Measurements from ENCODE around the gene RAPGEF1.

RAPGEF1 gene

GRCh38 chr9:131613921-131614320 lies 126.0 kb downstream of the RAPGEF1 start:
- DNase-seq (ENCODE audit: low read depth, low spot score), result no peak
- Histone ChIP-seq H3K4me1 (ENCODE audit: insufficient read depth, insufficient read length) (peaks cover 11% of the 10 kb centered on the region), H3K27me3 (ENCODE audit: insufficient read depth, insufficient read length) (no peaks in the 10 kb centered on the region), H3K36me3 (ENCODE audit: insufficient read depth, insufficient read length, low read length) (peaks cover 71% of the 10 kb centered on the region), H3K9ac (ENCODE audit: insufficient read length, low read depth) (no peak overlapping the region), H3K4me3 (ENCODE audit: insufficient read length, low read depth) (no peak overlapping the region), H3K9me3 (ENCODE audit: insufficient read depth, low read length) (no peaks in the 10 kb centered on the region)
- no peak for TF ChIP-seq ZNF274 (IDR thresholded peaks at IDR 0.05; ENCODE audit: low read depth, low read length)
- no peak for TF ChIP-seq YY1 (IDR thresholded peaks at IDR 0.05; ENCODE audit: insufficient read depth, insufficient read length)
- no peak for TF ChIP-seq SUZ12 (IDR thresholded peaks at IDR 0.05; ENCODE audit: extremely low read depth, insufficient read depth, insufficient read length)

- peaks cover 17% of the 10 kb centered on the region for H3K4me1 ChIP-seq (ENCODE audit: insufficient read depth, insufficient read length)
- TF ChIP-seq YY1 (IDR thresholded peaks at IDR 0.05; ENCODE audit: insufficient read depth, insufficient read length), result no peak
- no peak for TF ChIP-seq SUZ12 (IDR thresholded peaks at IDR 0.05; ENCODE audit: extremely low read depth, insufficient read depth, insufficient read length)
- no peak for TF ChIP-seq ZNF274 (IDR thresholded peaks at IDR 0.05; ENCODE audit: low read depth, low read length)
- H3K9ac ChIP-seq (ENCODE audit: insufficient read length, low read depth), result no peak overlapping the region
- peaks cover 62% of the 10 kb centered on the region for H3K36me3 ChIP-seq (ENCODE audit: insufficient read depth, insufficient read length, low read length)
- H3K9me3 ChIP-seq (ENCODE audit: insufficient read depth, low read length), result no peaks in the 10 kb centered on the region
- no peak overlapping the region for H3K4me3 ChIP-seq (ENCODE audit: insufficient read length, low read depth)
- H3K27me3 ChIP-seq (ENCODE audit: insufficient read depth, insufficient read length), result no peaks in the 10 kb centered on the region
- no peak for DNase-seq (ENCODE audit: low read depth, low spot score)
Observed at GRCh38 chr9:131612851-131613250, 127.0 kb downstream of the RAPGEF1 start.

- H3K9ac ChIP-seq (ENCODE audit: insufficient read length, low read depth), result no peak overlapping the region
- H3K9me3 ChIP-seq (ENCODE audit: insufficient read depth, low read length), result no peaks in the 10 kb centered on the region
- H3K4me1 ChIP-seq (ENCODE audit: insufficient read depth, insufficient read length), result peaks cover 26% of the 10 kb centered on the region
- no peak overlapping the region for H3K4me3 ChIP-seq (ENCODE audit: insufficient read length, low read depth)
- TF ChIP-seq SUZ12 (IDR thresholded peaks at IDR 0.05; ENCODE audit: extremely low read depth, insufficient read depth, insufficient read length), result no peak
- DNase-seq (ENCODE audit: low read depth, low spot score), result no peak
- peaks cover 62% of the 10 kb centered on the region for H3K36me3 ChIP-seq (ENCODE audit: insufficient read depth, insufficient read length, low read length)
- H3K27me3 ChIP-seq (ENCODE audit: insufficient read depth, insufficient read length), result no peaks in the 10 kb centered on the region
Observed at GRCh38 chr9:131611586-131612315, 128.1 kb downstream of the RAPGEF1 start.

DNA sequence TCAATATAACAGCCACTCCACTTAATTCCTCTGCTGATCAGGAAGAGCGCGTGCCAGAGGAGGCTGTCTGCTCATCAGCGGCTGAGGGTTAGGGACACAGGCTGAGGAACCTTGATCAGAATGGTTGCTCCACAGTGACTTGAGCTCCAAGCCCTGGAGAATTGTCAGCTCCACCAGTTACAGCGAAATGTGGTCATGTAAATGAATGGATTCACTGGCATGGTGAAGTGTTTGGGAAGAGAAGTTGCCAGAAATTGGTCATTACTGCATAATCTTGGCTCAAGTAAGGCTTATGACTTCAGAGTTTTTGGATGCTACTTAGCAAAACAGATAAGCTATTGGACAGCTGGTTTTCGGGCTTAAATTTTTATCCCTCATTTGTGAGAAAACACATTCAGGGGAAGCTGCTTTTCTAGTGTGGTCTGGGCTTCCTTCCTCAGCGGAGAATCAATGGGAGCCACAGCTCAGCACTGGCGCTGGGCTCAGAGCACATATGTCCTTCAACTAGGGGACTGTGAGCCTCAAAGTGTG lies 129.6 kb downstream of the RAPGEF1 start:
- peaks cover 31% of the 10 kb centered on the region for H3K4me1 ChIP-seq (ENCODE audit: insufficient read depth, insufficient read length)
- no peaks in the 10 kb centered on the region for H3K9me3 ChIP-seq (ENCODE audit: insufficient read depth, low read length)
- no peak overlapping the region for H3K9ac ChIP-seq (ENCODE audit: insufficient read length, low read depth)
- DNase-seq (ENCODE audit: low read depth, low spot score), result no peak
- H3K4me3 ChIP-seq (ENCODE audit: insufficient read length, low read depth), result no peak overlapping the region
- H3K27me3 ChIP-seq (ENCODE audit: insufficient read depth, insufficient read length), result no peaks in the 10 kb centered on the region
- H3K36me3 ChIP-seq (ENCODE audit: insufficient read depth, insufficient read length, low read length), result peaks cover 56% of the 10 kb centered on the region
- TF ChIP-seq ZNF274 (IDR thresholded peaks at IDR 0.05; ENCODE audit: low read depth, low read length), result no peak
- no peak for TF ChIP-seq YY1 (IDR thresholded peaks at IDR 0.05; ENCODE audit: insufficient read depth, insufficient read length)
- TF ChIP-seq SUZ12 (IDR thresholded peaks at IDR 0.05; ENCODE audit: extremely low read depth, insufficient read depth, insufficient read length), result no peak

- H3K4me3 ChIP-seq (ENCODE audit: insufficient read length, low read depth), result no peak overlapping the region
- H3K36me3 ChIP-seq (ENCODE audit: insufficient read depth, insufficient read length, low read length), result peaks cover 60% of the 10 kb centered on the region
- H3K9ac ChIP-seq (ENCODE audit: insufficient read length, low read depth), result peak overlapping the region; percentile 52
- no peaks in the 10 kb centered on the region for H3K27me3 ChIP-seq (ENCODE audit: insufficient read depth, insufficient read length)
- DNase-seq (ENCODE audit: low read depth, low spot score), result peak; percentile 18
- H3K4me1 ChIP-seq (ENCODE audit: insufficient read depth, insufficient read length), result peaks cover 31% of the 10 kb centered on the region
- no peaks in the 10 kb centered on the region for H3K9me3 ChIP-seq (ENCODE audit: insufficient read depth, low read length)
- no peak for TF ChIP-seq ZNF274 (IDR thresholded peaks at IDR 0.05; ENCODE audit: low read depth, low read length)
- TF ChIP-seq YY1 (IDR thresholded peaks at IDR 0.05; ENCODE audit: insufficient read depth, insufficient read length), result no peak
- TF ChIP-seq SUZ12 (IDR thresholded peaks at IDR 0.05; ENCODE audit: extremely low read depth, insufficient read depth, insufficient read length), result no peak
Observed at GRCh38 chr9:131609099-131609830, 130.6 kb downstream of the RAPGEF1 start.

- no peaks in the 10 kb centered on the region for H3K27me3 ChIP-seq (ENCODE audit: insufficient read depth, insufficient read length)
- peak; percentile 75 for DNase-seq (ENCODE audit: low read depth, low spot score)
- H3K4me1 ChIP-seq (ENCODE audit: insufficient read depth, insufficient read length), result peaks cover 31% of the 10 kb centered on the region
- TF ChIP-seq SUZ12 (IDR thresholded peaks at IDR 0.05; ENCODE audit: extremely low read depth, insufficient read depth, insufficient read length), result no peak
- peaks cover 61% of the 10 kb centered on the region for H3K36me3 ChIP-seq (ENCODE audit: insufficient read depth, insufficient read length, low read length)
- no peaks in the 10 kb centered on the region for H3K9me3 ChIP-seq (ENCODE audit: insufficient read depth, low read length)
- H3K4me3 ChIP-seq (ENCODE audit: insufficient read length, low read depth), result no peak overlapping the region
- peak overlapping the region; percentile 52 for H3K9ac ChIP-seq (ENCODE audit: insufficient read length, low read depth)
Observed at GRCh38 chr9:131608493-131609037, 131.3 kb downstream of the RAPGEF1 start.

GRCh38 chr9:131607591-131607990 lies 132.3 kb downstream of the RAPGEF1 start:
- H3K27me3 ChIP-seq (ENCODE audit: insufficient read depth, insufficient read length), result no peaks in the 10 kb centered on the region
- TF ChIP-seq YY1 (IDR thresholded peaks at IDR 0.05; ENCODE audit: insufficient read depth, insufficient read length), result no peak
- TF ChIP-seq SUZ12 (IDR thresholded peaks at IDR 0.05; ENCODE audit: extremely low read depth, insufficient read depth, insufficient read length), result no peak
- TF ChIP-seq ZNF274 (IDR thresholded peaks at IDR 0.05; ENCODE audit: low read depth, low read length), result no peak
- no peak overlapping the region for H3K4me3 ChIP-seq (ENCODE audit: insufficient read length, low read depth)
- no peak overlapping the region for H3K9ac ChIP-seq (ENCODE audit: insufficient read length, low read depth)
- H3K4me1 ChIP-seq (ENCODE audit: insufficient read depth, insufficient read length), result peaks cover 28% of the 10 kb centered on the region
- H3K36me3 ChIP-seq (ENCODE audit: insufficient read depth, insufficient read length, low read length), result peaks cover 60% of the 10 kb centered on the region
- no peaks in the 10 kb centered on the region for H3K9me3 ChIP-seq (ENCODE audit: insufficient read depth, low read length)
- DNase-seq (ENCODE audit: low read depth, low spot score), result no peak

All from NT2/D1 (cell line).